HG03558 (cell line): ENCODE results near the gene AFG3L2.

ENCODE experiments used
- ATAC-seq: cut with Tn5 transposase; IDR thresholded peaks from one replicate; pipeline ENCODE4 v1.9.1; 2021; ENCODE audit warnings: moderate number of reproducible peaks; ENCODE audit not compliant: unreplicated experiment; ENCODE audit errors: extremely low read depth

AFG3L2 gene

GRCh38 chr18:12306752-12307700, 70.0 kb downstream of the AFG3L2 start:
- ATAC-seq: no peak

DNA sequence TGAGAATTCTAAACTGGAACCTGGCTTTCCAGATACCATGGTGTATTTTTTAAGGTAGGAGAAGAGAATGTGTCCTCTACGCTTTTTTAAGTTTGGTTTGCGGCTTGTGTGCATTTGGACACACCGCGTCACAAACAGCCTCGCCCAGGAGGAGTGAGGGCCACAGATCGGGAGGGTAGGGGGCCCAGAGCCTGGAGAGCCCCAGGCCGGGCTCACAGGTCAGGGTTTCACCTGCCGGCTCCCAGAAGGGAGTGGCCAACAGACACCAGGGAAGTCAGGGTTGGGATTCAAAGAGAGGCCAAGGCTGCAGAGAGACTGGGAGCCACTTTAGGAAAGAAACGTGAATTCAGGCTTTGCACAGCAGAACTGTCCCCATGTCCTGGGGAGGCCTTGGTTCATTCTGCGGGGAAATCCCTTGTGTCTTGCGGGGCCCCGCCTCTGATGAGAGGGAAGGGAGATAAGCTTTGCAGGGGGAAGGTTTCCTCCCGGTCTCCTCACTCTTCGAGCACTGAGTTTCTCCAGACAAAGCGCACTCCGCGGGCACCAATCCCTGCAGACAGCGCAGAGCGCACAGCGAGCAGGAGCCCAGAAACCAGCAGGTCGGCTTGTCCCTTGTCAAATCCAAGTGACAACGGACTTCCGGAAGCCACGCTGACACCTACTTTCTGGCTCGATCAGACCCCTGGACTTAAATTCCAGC, 70.9 kb downstream of the AFG3L2 start:
- ATAC-seq: no peak

- no peak for ATAC-seq
Observed at GRCh38 chr18:12305211-12305610, 71.8 kb downstream of the AFG3L2 start.

- ATAC-seq: no peak
Observed at GRCh38 chr18:12304351-12305210, 72.4 kb downstream of the AFG3L2 start.

- no peak for ATAC-seq
Observed at GRCh38 chr18:12302391-12303147, 74.5 kb downstream of the AFG3L2 start.

DNA sequence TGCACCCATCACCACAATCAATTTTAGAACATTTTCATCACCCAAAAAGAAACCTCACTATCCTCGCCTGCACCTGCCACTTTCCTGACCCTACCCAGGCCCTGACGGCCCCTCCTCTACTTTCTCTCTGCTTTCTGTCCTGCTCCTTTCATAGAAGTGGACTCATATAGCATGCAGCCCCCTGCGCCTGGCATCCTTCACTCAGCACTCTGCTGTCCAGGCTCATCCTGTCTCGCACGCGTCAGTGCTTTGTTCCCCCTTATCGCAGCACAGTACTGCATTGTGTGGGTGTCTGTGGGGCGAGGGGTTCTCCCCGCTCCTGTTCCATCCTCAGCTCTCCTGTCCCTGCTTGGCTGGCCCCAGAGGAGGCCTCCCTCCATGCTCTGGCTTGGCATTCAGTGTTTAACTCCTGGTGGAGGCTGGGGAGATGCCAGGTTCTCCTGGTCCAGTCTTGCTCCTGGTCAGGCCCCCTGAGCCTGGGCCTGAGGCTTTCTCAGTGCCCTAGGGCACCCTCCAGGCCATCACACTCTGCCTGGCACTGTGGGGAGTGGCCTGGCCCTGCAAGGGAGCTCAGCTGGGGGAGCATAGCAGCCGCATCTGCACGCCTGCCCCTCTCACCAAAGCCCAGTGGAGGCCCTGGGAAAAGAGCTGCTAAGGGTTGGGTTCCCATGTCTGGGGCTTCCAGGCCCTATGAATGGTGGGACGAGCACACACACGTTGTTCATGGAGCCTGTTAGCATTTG, 75.6 kb downstream of the AFG3L2 start:
- no peak for ATAC-seq

DNA sequence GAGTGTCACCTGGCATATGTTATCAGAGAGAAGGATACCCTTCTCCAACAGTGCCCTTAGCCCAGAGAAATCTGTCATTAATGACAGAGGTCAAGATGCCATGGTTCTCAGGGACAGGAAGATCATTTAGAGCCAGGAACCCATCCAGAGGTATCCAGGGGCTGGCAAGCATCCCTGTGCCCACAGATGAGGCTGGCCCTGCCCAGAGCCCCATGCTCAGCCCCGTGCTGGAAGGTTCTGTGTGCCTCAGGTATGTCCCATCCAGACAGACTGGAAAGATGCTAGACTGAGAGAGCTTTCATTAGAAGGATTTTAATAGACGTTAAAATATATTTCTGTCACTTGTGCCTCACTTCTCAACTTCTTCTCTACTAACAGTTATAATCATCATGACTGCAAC, 77.2 kb downstream of the AFG3L2 start:
- no peak for ATAC-seq

DNA sequence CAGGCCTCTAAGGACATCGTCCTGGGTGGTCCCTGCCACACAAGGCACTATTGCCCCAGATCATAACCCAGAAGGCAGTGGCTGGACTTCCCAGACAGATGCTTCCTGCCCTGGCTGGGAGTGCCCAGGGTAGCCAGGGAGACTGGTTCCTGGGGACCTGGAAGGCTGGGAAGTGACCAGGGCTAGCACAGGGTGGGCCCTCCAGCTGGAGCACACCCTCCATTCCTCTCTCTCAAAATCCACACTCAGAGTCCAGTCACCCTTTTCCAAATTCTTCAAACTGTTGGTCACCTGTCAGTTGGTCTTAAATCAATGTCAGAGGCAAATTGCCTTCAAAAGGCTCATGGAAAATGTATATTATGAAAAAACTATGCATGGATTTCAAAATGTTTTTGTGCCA, 80.6 kb downstream of the AFG3L2 start:
- no peak for ATAC-seq

- ATAC-seq: no peak
Observed at GRCh38 chr18:12296087-12296403, 81.0 kb downstream of the AFG3L2 start.

DNA sequence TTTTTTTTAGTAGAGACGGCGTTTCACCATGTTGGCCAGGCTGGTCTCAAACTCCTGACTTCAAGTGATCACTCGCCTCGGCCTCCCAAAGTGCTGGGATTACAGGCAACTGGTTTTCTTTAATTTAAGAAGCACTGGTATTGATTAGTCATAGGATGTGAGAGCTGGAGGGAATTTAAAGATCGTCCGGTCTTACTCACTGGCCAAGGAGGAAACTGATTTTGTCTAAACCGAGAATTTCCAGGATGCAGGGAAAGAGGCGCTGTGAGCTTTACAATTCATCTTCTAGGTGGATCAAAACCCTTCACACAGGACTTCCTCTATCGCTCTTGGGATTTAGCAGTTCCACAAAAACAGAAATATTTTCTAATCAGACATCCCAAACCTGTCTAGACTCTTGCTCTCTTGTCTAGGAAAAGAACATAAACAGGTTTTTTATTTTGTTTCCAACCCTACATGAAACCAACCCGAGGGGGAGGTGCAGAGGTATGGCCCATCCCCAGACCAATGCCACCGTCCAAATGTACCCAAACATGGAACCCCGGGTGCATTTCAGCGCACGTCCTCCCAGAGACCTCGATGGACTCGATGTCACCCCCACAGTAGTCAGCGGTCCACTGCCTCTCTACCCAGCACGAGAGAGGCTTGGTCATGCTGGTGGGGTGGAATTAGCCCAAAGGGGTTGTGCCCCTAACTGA, 81.5 kb downstream of the AFG3L2 start:
- ATAC-seq: no peak

- ATAC-seq: no peak
Observed at GRCh38 chr18:12293831-12294230, 83.2 kb downstream of the AFG3L2 start.

DNA sequence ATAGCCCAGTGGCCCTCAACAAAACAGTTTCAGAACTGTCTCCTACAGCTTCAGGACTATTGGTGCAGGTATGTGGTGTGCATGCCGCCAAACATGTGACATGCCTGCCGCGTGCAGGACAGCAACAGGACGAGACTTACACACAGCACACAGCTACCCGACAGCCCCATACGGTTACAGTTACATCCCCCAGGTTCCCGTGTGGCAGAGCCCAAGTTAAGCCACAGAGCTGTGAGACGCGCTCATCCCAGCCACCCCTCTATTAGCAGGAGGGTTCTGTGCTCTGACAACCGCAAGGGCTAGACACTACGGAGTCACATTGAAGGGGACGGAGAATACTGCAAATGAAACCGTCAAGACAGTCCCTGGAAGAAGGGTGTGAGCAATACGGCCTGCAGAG, 85.3 kb downstream of the AFG3L2 start:
- ATAC-seq: no peak

DNA sequence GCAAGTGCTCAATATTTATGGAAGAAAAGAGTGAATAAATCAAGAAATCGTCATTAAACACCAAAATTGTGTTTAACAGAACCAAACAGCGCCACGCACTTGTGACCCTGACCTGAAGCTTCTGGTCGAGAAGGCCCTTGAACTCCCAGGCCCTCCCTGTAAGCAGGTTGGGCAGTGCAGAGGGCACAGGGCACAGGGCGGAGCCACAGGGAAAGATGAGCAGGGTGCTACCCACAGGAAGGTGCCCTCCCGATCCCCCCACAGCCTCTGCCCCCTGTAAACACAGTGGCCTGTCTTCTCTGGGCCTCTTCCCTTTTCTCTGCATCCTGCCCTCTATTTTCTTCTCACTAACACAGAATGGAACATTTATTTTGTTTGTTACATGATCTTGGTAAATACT, 85.9 kb downstream of the AFG3L2 start:
- ATAC-seq: no peak

DNA sequence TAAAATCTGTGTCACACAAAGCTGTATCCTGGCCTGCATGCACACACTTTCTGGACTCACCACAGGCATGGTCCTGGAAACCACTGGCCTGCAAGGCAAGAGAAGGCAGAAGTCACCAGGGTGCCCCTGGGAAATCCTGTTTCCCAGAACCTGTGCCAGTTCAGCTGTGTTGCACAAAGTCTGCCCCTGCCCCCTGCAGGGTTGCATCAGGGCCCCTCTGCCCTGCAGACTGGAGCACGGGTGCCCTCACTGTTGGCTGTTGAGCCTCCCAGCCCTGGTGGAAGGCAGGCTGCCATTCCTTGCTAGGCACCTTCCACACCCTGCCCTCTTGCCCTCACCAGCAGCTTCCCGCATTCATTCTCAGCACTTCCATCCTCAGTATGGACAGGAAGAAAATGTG, 86.9 kb downstream of the AFG3L2 start:
- ATAC-seq: no peak

- ATAC-seq: no peak
Observed at GRCh38 chr18:12288403-12288755, 88.6 kb downstream of the AFG3L2 start.

GRCh38 chr18:12287684-12288402, 89.2 kb downstream of the AFG3L2 start:
- no peak for ATAC-seq

DNA sequence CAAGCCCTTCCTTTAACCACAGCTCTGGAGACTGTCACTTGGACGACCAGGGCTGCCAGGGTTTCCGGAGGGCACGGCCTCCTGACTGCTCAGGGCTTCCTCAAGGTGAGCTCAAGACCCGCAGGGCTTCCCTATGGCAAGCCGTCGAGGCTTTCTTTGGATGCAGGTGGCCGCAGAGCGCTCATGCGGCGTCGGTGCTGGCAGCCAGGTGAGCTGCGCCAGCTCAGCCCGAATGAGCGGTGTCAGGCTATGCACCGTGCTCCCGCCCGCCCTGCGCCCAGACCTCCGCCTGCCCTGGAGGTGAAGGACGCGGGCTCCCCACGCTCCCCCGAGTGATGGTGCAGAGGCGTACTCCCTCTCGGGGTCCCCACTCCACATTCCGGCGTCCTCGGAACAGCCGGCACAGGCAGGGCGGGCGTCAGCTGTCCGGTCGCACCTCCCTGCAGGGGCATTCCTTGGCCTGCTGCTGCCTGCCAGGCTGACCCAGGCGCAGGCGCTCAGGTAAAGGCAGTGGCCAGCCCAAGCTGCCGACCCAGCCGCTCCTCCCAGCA, 89.8 kb downstream of the AFG3L2 start:
- ATAC-seq: no peak

DNA sequence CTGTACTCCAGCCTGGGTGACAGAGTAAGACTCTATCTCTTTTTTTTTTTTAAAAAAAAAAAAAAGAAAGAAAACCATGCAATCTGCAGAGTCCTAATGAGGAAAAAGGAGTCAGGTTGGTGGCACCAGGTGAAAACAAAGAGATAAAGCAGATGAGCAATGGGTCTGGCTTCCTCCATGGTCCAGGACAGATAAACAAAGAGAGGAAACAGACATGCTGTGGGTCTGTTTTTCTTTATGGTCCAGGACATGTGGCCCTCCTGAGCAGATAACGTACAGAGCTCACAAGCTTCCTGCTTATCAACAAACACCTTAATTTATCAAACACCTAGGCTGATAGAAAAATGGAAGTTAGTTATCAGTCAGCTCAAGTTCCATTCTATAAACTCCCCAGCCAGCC, 93.4 kb downstream of the AFG3L2 start:
- no peak for ATAC-seq
